Measurements from ENCODE around the gene HLCS. TPM values are rescaled to one million over a fixed set of nuclear protein-coding genes. Genes with fewer than 3 reads are reported as not detected.

Gene HLCS
- polyA plus RNA-seq, 1 experiment, result 16.9 TPM

GRCh38 chr21:36815284-36815683 lies 151.2 kb downstream of the HLCS start:
- CTCF ChIA-PET, result no interaction called here
- no peaks in the 10 kb centered on the region for H3K36me3 ChIP-seq (ENCODE audit: control insufficient read depth, insufficient read depth, low read length)
- no peak for DNase-seq (ENCODE audit: low read depth)
- no peak overlapping the region for H3K4me3 ChIP-seq (ENCODE audit: low read depth, low read length)
- POLR2A ChIA-PET, result no interaction called here
- no peaks in the 10 kb centered on the region for H3K27me3 ChIP-seq (ENCODE audit: control insufficient read depth, insufficient read depth, low read length)
- TF ChIP-seq, protein P1, sequence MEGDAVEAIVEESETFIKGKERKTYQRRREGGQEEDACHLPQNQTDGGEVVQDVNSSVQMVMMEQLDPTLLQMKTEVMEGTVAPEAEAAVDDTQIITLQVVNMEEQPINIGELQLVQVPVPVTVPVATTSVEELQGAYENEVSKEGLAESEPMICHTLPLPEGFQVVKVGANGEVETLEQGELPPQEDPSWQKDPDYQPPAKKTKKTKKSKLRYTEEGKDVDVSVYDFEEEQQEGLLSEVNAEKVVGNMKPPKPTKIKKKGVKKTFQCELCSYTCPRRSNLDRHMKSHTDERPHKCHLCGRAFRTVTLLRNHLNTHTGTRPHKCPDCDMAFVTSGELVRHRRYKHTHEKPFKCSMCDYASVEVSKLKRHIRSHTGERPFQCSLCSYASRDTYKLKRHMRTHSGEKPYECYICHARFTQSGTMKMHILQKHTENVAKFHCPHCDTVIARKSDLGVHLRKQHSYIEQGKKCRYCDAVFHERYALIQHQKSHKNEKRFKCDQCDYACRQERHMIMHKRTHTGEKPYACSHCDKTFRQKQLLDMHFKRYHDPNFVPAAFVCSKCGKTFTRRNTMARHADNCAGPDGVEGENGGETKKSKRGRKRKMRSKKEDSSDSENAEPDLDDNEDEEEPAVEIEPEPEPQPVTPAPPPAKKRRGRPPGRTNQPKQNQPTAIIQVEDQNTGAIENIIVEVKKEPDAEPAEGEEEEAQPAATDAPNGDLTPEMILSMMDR (IDR thresholded peaks at IDR 0.05; ENCODE audit: insufficient read depth, low read depth, low read length), result no peak

DNA sequence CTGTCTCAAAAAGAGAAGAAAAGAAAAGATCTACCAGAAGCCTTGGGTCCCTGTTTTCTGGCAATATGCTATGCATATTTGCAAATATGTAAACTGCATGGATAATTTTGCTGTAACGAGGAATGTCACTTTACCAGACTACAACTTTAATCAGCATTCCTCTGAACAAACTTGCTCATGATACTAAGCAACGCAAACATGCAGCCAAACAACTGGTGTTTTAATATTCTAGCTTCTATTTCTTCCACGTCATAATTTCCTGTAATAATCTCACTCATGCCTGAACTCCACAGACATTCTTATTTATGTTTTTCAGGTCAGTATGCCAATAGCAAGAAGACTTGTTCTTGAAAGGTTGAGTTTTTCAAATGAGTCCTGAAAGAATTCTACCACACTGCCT lies 153.4 kb downstream of the HLCS start:
- TF ChIP-seq, protein P1 (IDR thresholded peaks at IDR 0.05; ENCODE audit: insufficient read depth, low read depth, low read length), result no peak
- Histone ChIP-seq H3K36me3 (ENCODE audit: control insufficient read depth, insufficient read depth, low read length) (no peaks in the 10 kb centered on the region), H3K4me3 (ENCODE audit: low read depth, low read length) (no peak overlapping the region), H3K27me3 (ENCODE audit: control insufficient read depth, insufficient read depth, low read length) (no peaks in the 10 kb centered on the region)
- no peak for DNase-seq (ENCODE audit: low read depth)
- CTCF ChIA-PET, result interaction anchor here (1.6 kb wide), 1 partner anchor 182 kb away, joined by 3 read pairs; no protein-coding TSS in a partner anchor
- POLR2A ChIA-PET, result interaction anchor here (0.6 kb wide), 1 partner anchor 10 kb away, joined by 4 read pairs; no protein-coding TSS in a partner anchor

DNA sequence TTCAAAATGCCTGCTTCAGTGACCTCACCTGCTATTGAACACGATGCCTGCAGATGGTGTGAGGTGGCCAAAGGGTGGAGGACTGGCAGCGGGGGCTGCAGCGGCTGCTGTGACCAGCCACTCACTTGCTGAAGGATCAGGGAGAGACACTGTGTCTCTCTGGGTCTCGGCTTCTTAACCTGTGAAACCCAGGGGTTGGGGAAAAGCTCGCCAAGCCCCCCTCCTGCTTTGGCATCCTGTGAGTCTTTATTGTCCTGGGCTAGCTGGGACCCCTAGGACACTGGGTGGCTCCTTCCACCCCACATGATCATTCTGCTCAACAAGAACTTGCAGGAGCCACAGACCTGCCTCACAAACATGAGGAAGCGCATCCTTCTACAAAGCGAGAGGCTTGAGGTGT lies 154.7 kb downstream of the HLCS start:
- TF ChIP-seq, protein P1 (IDR thresholded peaks at IDR 0.05; ENCODE audit: insufficient read depth, low read depth, low read length), result no peak
- POLR2A ChIA-PET, result no interaction called here
- Histone ChIP-seq H3K36me3 (ENCODE audit: control insufficient read depth, insufficient read depth, low read length) (no peaks in the 10 kb centered on the region), H3K27me3 (ENCODE audit: control insufficient read depth, insufficient read depth, low read length) (no peaks in the 10 kb centered on the region), H3K4me3 (ENCODE audit: low read depth, low read length) (no peak overlapping the region)
- CTCF ChIA-PET, result interaction anchor here (1.0 to 1.6 kb wide), 2 partner anchors 127 to 181 kb away, joined by 3 read pairs; no protein-coding TSS in a partner anchor
- no peak for DNase-seq (ENCODE audit: low read depth)

DNA sequence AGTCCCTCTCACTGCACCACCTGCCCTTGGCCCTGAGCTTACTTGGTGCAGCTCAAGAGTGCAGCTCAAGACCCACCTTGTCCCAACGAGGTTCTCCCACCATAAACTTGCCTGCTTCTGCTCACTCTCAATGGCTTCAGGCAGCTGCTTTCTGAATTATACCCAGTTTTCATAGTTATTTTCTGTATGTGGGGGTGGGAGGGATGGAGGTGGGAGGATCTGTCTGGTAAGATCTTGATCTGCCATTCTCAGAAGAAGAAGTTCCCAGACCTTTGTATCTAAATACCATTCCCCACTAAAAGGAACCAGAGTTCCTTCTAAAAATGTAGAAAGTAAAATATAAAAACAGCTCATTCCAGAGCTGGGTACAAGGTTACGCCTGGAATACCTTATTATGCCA lies 156.0 kb downstream of the HLCS start:
- CTCF ChIA-PET, result interaction anchor here (0.9 kb wide), 1 partner anchor 20 kb away, joined by 4 read pairs; no protein-coding TSS in a partner anchor
- POLR2A ChIA-PET, result no interaction called here
- no peaks in the 10 kb centered on the region for H3K27me3 ChIP-seq (ENCODE audit: control insufficient read depth, insufficient read depth, low read length)

DNA sequence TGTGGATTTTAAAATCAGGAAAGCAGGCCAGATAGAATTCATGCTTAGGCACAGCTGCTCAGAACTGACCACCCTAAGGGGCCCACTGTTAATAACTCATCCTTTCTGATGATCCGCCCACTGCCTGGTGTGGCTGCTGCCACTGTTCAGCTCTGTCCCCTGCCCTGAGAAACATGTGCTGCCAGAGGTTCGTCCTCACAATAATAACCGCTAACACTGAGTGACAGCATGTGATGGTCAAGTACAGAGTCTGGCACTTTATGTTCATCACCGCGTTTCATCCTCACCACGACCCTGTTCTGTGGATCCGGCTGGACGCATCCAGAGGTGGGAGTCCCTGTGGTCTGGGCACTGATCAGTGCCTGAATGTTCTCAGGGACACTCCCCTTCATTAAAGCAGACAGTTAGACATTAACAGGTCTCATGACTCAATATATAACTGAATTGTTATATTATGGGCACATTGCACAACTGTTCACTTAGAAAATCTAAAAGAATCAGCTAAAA lies 159.0 kb downstream of the HLCS start:
- TF ChIP-seq, protein P1 (IDR thresholded peaks at IDR 0.05; ENCODE audit: insufficient read depth, low read depth, low read length), result no peak
- Histone ChIP-seq H3K27me3 (ENCODE audit: control insufficient read depth, insufficient read depth, low read length) (no peaks in the 10 kb centered on the region), H3K36me3 (ENCODE audit: control insufficient read depth, insufficient read depth, low read length) (no peaks in the 10 kb centered on the region), H3K4me3 (ENCODE audit: low read depth, low read length) (no peak overlapping the region)
- ChIA-PET POLR2A (no interaction called here), CTCF (interaction anchor here (0.9 kb wide), 2 partner anchors 9 to 20 kb away, joined by 3 read pairs; no protein-coding TSS in a partner anchor)
- no peak for DNase-seq (ENCODE audit: low read depth)

More for the DNA sequence above, 156.0 kb downstream of the HLCS start:
- TF ChIP-seq, protein P1 (IDR thresholded peaks at IDR 0.05; ENCODE audit: insufficient read depth, low read depth, low read length), result no peak
- no peak overlapping the region for H3K4me3 ChIP-seq (ENCODE audit: low read depth, low read length)
- no peak for DNase-seq (ENCODE audit: low read depth)
- H3K36me3 ChIP-seq (ENCODE audit: control insufficient read depth, insufficient read depth, low read length), result no peaks in the 10 kb centered on the region

All from BJ (cell line).